ENCODE data around the gene OSTN. TPM values are rescaled to one million over a fixed set of nuclear protein-coding genes. Genes with fewer than 3 reads are reported as not detected.

OSTN gene
- total and polyA plus RNA-seq, 11 donors, result 0.27 to 3.7 (median 0.51) TPM; not detected in 7

GRCh38 chr3:191292243-191293015 lies 93.4 kb downstream of the OSTN start:
- DNase-seq (no peak), ATAC-seq (no peak)
- WGBS, 4 donors, result 76 to 94% (median 83%) methylated on average over 5 of the region's 5 CpGs
- no peak overlapping the region for H3K4me3 ChIP-seq
- no peak overlapping the region for H3K27ac ChIP-seq
- H3K4me1 ChIP-seq, result peaks cover 0 to 16% (median 0%) of the 10 kb centered on the region in 12 donors
- H3K9me3 ChIP-seq, result peaks cover 0 to 5% (median 0%) of the 10 kb centered on the region in 12 donors
- H3K36me3 ChIP-seq, result no peaks in the 10 kb centered on the region
- intact Hi-C loops (cut with DNase I), result loop anchor here in 1 of 10 donors (5.0 kb wide), 1 partner anchor 35 kb away; the partner anchor contains the start of gene CCDC50
- TF ChIP-seq CTCF (IDR thresholded peaks at IDR 0.05), result no peak
- H3K27me3 ChIP-seq, result no peaks in the 10 kb centered on the region

GRCh38 chr3:191294291-191294690 lies 95.2 kb downstream of the OSTN start:
- Histone ChIP-seq H3K9me3 (peaks cover 0 to 5% (median 0%) of the 10 kb centered on the region in 12 donors), H3K36me3 (no peaks in the 10 kb centered on the region), H3K4me3 (no peak overlapping the region), H3K4me1 (peaks cover 0 to 16% (median 0%) of the 10 kb centered on the region in 12 donors), H3K27me3 (no peaks in the 10 kb centered on the region), H3K27ac (no peak overlapping the region)
- no peak for TF ChIP-seq POLR2A (IDR thresholded peaks at IDR 0.05)
- ATAC-seq, result no peak
- 94 to 100% (median 96%) methylated on average over 1 of the region's 1 CpG for WGBS, 4 donors
- intact Hi-C loops (cut with DNase I), result loop anchor here in 1 of 10 donors (5.0 kb wide), 1 partner anchor 33 kb away; the partner anchor contains the start of gene CCDC50
- DNase-seq, result no peak

GRCh38 chr3:191296041-191296541 lies 97.0 kb downstream of the OSTN start:
- Histone ChIP-seq H3K27me3 (no peaks in the 10 kb centered on the region), H3K36me3 (no peaks in the 10 kb centered on the region), H3K9me3 (peaks cover 0 to 5% (median 0%) of the 10 kb centered on the region in 12 donors), H3K4me1 (peaks cover 0 to 9% (median 0%) of the 10 kb centered on the region in 12 donors), H3K27ac (no peak overlapping the region), H3K4me3 (no peak overlapping the region)
- no peak for DNase-seq
- no peak for ATAC-seq
- intact Hi-C loops (cut with DNase I), result no loop called here
- WGBS, 4 donors, result 64 to 84% (median 81%) methylated on average over 4 of the region's 4 CpGs
- TF ChIP-seq CTCF (IDR thresholded peaks at IDR 0.05) (no peak), POLR2A (IDR thresholded peaks at IDR 0.05) (no peak)

- intact Hi-C loops (cut with DNase I), result no loop called here
- DNase-seq (no peak), ATAC-seq (no peak)
- TF ChIP-seq POLR2A (IDR thresholded peaks at IDR 0.05), result no peak
- TF ChIP-seq CTCF (IDR thresholded peaks at IDR 0.05), result no peak
- Histone ChIP-seq H3K27ac (no peak overlapping the region), H3K4me3 (no peak overlapping the region), H3K9me3 (no peaks in the 10 kb centered on the region), H3K4me1 (no peaks in the 10 kb centered on the region), H3K36me3 (no peaks in the 10 kb centered on the region), H3K27me3 (no peaks in the 10 kb centered on the region)
These were observed 99.8 kb downstream of the OSTN start for GRCh38 chr3:191298846-191299245.
